HG02938 (cell line): ENCODE measurements around the gene DOK3.
"Not testable (repeated sequence)": the region's sequence is repeated elsewhere in the genome, so short reads cannot be mapped to it uniquely, and the experiment has no call there.

Source experiments
- ATAC-seq: cut with Tn5 transposase; IDR thresholded peaks from one replicate; pipeline ENCODE4 v1.9.1; 2021; ENCODE audit warnings: mild to moderate bottlenecking, moderate library complexity; ENCODE audit not compliant: unreplicated experiment

The DOK3 gene

GRCh38 chr5:177498013-177498787, 11.4 kb downstream of the DOK3 start:
- ATAC-seq = no peak

- peak; percentile 64 for ATAC-seq
Measured at GRCh38 chr5:177497292-177498012, 12.2 kb downstream of the DOK3 start, which contains the start of gene PDLIM7. PDLIM7 (minus strand) TSS chr5:177497604; CDS start chr5:177496512, 1,092 bp downstream.

DNA sequence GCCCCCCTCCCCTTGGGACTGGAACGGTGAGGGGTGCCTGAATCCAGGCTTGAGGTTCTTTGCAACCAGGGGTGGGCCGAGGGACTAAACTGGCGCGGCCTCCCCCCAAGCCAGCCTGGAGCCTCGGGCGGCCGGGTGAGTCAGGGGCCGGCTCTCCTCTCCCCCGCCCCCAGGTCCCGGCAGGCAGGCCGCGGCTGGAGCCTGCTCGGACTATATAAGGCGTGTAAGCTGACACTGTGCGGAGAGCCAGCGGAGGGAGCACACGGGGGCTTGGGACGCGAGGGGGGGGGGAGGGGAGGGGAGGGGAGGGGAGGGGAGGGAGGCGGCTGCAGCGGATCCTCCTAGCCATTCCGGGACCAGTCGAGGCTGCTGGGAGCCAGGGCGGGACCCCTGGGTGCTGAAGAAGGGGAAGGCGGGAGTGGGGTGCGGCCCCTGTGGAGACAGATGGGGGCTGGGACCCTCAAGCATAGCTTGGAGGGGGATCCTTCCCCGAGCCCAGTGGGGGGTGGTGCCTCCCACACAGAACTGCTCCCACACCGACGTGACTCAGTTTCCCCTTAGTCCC, 12.8 kb downstream of the DOK3 start:
- no peak for ATAC-seq

- ATAC-seq = no peak
Measured at GRCh38 chr5:177496070-177496726, 13.4 kb downstream of the DOK3 start.

DNA sequence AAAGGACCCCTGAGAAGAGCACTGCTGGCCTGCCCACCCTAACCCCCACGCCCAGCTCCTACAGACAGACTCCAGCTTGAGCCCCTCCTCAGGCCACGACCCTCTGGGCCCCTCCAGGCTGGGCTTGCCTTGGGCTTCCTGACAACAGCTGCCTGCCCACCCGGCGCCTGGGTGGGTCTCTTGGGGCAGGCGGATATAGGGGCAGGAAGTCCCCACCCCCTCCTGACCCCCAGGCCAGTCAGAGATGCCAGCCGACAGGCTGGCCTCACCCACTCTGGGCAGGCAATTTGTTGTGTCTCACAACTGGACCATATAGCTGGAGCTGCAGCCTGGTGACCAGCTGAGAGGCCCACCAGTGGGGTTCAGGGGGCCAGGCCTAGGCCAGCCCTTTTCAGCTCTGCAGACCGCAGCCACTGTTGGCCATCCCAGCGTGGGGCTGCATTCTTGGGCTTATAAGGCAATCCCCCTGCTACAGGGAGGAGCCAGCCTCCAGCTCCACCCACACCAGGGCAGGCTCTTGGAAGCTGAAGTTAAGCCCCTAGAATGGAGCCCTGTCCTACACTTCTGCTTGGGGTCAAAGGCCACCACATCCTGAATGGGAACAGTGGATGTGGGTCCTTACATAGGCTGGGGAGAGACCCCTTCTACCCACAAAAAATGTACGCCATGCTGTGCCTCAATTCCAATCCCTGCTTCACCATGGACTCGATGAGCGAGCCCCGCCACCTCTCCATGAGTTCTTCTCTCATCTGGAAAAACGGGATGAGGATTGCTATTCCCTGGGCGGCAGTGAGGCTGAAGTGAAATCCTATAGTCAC, 14.2 kb downstream of the DOK3 start:
- no peak for ATAC-seq

DNA sequence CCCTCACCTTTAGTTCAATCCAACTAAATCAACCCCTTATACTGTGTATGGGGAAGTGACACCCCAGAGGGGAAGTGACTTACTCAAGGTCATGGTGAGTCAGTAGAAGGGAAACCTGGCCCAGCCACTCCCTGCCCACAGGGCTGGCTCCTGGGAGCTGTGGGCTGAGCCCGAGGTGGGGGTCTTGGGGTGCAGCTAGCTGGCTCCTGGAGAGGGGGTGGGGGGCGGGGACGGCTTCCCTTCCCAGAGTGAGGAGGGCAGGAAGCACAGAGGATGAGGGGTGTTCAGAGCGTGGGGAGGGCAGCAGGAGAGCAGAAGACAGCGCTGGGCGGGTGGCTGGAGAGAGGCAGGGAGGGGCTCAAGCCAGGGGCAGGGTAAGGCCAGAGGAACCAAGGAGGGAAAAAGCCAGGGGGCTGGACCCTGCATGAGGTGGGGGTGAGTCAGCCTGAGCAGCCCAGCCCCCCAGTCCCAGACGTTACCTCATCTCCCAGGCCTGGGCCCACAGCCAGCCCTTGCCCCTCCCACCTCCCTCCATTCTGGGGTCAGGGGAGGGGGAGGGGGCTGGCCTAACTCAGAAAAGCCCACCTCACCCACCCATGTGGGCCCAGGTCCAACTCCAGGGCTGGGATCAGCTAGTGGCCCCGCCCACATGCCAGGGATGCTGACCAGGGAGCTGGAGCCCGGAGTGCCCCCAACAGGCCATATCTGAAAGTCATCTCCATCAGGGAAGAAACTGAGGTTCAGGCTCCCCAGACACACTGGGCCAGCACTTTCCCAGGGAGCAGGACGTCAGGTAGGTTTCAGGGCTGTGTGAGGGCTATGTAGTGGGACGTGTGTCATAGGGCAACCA, 15.1 kb downstream of the DOK3 start:
- ATAC-seq = no peak

DNA sequence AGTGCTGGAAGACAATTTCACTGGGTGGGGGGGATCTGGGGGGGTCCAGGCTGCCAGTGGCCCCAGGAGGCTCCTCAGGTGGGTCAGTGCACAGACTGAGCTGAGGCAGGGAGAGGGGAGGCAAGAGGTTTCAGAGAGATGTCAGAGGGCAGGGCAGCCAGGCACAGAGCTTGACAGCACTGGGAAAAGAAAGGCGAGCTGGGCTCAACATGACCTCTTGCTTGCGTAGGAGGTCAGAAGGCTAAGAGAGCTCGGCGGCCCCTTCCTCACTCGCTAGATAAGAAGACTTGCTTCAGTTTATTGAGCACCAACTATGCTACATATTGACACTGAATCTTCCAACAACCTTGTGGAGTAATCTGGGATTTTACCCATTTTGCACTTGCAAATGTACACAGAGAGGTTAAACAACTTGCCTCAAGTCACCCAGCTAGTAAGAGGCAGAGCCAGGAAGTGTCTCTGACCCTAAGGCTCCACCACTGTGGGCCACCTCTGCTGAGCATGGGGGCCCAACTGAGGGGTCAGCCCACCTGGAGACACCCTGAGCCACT, 15.8 kb downstream of the DOK3 start:
- no peak for ATAC-seq

GRCh38 chr5:177492841-177493240, 16.8 kb downstream of the DOK3 start:
- no peak for ATAC-seq

- ATAC-seq = no peak
Measured at GRCh38 chr5:177491983-177492746, 17.5 kb downstream of the DOK3 start.

DNA sequence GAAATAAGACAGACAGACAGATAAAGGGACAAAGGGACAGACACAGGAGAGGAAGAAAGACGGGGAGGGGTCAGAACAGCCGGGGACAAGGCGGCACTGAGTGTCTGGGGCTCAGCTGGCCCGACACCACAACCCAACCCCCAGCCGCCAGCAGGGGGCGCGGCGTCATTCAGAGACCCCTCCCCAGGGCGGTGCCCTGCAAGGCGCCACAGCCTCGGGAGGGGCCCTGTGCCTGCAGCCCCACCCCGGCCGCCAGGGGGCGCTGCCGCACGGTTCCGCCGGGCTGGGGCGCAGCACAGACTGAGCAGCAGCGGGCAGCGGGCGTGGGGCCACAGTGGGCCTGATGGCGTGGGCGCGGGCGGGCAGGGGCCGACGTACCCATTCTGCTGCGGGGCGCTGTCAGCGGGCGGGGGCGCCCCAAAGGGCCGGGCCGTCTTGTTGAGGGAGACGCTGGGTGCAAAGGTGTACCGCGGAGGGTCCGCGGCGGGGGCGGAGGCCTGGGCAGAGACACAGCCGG, 18.1 kb downstream of the DOK3 start:
- no peak for ATAC-seq

DNA sequence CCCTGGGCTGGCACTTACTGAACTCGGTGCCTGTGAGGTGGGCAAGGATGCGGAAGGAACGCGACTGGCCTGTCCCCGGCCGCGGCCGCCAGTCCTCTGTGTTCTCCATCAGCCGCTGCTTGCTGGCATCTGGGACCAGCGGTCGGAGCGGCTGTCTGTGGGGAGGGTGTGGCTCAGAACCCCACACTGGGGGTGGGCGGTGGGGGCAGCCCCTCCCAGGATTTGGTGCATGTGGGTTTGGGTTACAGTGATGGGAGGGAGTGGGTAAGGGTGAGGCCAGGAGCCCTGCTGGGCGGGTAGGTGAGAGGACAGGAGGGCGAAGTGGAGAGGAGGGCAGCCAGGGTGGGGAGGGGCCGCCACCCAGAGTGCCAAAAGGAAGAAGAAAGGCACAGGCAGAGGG, 18.6 kb downstream of the DOK3 start:
- no peak for ATAC-seq

- no peak for ATAC-seq
Measured at GRCh38 chr5:177490311-177490991, 19.2 kb downstream of the DOK3 start.

DNA sequence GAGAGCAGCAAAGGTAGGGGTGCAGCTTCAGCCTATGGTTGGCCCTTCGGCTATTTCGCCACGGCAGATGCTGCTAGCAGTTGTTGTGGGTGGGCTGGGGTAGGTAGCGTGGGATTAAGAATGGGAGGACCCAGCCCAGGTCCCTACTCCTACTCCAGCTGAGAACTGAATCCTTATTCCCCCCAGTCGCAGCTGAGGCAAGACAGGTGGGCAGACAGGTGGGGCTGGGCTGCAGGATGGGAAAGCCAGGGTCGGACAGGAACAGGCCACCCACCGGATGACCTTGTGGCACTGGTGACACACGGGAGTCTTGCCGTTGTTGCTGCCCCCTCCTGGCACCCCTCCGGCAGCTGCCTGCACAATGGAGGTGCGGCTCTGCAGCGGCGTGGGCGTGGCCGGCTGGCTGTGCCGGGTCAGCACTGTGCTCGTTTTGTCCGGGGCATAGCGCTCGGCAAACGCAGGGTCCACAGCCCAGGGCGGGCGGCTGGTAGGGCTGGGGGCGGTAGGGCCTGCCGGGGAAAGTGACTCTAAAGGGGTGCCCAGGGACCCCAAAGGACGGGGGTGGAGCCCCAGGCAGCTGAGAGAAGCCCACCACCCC, 20.4 kb downstream of the DOK3 start:
- ATAC-seq = no peak

DNA sequence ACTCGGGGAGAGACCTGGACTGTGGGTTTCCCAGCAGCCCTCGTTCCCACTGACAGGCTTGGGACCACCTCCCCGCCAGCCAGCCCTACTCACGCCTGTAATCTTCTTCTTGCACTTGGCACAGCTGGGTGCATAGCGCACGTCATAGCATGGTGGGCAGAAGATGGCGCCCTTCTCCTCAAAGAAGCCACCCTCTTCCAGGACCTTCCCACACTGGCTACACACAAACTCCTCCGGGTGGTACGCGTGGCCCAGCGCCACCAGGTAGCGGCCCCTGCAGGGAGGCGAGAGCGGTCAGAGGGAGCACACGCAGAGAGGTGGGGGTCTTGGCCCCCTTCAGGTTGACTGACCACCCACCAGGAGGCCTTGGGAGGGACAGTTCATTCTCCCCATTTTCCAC, 21.7 kb downstream of the DOK3 start:
- no peak for ATAC-seq

DNA sequence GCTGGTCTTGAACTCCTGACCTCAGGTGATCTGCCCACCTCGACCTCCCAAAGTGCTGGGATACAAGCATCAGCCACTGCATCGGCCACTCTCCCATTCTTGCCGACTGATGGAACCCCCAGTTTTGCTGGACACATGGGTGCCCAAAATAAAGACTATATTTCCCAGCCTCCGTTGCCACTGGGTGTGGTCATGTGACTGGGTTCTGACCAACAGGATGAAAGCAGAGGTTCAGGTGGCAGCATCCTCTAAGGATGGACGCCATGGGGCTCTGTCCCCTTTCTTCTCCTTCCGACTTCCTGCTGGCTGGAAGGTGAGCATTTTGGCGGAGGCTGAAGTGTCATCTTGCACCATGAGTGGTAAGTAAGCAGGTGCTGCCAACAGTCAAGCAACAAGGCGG, 22.5 kb downstream of the DOK3 start:
- no peak for ATAC-seq

GRCh38 chr5:177486256-177486655, 23.4 kb downstream of the DOK3 start:
- no peak for ATAC-seq

DNA sequence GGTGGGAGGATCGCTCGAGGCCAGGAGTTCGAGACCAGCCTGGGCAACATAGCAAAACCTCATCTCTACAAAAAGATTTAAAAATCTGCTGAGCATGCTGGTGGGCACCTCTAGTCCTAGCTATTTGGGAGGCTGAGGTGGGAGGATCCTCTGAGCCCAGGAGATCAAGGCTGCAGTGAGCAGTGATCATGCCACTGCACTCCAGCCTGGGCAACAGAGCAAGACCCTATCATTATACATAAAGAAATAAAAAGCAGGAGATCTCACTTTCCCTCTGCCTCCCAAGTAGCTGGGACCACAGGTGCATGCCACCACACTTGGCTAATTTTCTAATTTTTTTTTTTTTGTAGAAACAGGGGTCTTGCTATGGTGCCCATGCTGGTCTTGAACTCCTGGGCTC, 23.9 kb downstream of the DOK3 start:
- ATAC-seq = not testable (repeated sequence)
